ENCODE measurements around the gene TNS1. TPM values are rescaled to one million over a fixed set of nuclear protein-coding genes. Genes with fewer than 3 reads are reported as not detected.

TNS1 gene
- total RNA-seq, 1 donor from 2014 or later = 219 TPM

DNA sequence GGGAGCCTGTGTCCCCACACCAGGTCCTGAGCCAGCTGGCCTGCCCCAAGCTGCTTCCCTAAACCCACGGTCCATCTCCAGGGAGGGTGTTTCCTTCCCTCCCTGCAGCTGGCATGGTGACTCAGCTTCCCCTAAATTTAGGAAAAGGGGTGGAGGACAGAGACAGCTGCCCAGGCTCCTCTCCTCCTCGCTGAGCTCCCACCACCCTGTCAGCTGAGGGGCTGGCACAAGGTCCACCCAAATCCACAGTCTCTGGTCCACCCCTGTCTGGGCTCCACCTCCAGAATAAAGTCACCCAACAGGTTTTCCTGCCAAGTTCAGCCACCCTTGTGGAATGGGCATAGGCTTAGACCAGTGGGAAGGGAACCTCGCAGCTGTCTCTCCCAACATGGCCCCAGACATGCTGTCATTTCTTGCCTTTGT lies 156.5 kb downstream of the TNS1 start:
- Mint-ChIP-seq H3K36me3 (ENCODE audit: low read depth, unreplicated experiment) (peaks cover 22% of the 10 kb centered on the region), H3K4me1 (ENCODE audit: low read depth, unreplicated experiment) (peaks cover 25% of the 10 kb centered on the region), H3K4me3 (ENCODE audit: unreplicated experiment) (no peak overlapping the region), H3K27me3 (ENCODE audit: low read depth, unreplicated experiment) (no peaks in the 10 kb centered on the region), H3K9me3 (ENCODE audit: unreplicated experiment) (no peaks in the 10 kb centered on the region), H3K27ac (ENCODE audit: unreplicated experiment) (no peak overlapping the region)
- peaks cover 35% of the 10 kb centered on the region for H3K36me3 ChIP-seq (ENCODE audit: insufficient read depth, low read length)
- peaks cover 92% of the 10 kb centered on the region for H4K20me1 ChIP-seq (ENCODE audit: insufficient read depth, low read length)
- H3K9ac ChIP-seq (ENCODE audit: low read length) = no peak overlapping the region
- H3K9me3 ChIP-seq (ENCODE audit: insufficient read depth, low read depth, low read length) = no peaks in the 10 kb centered on the region
- no peak overlapping the region for H3K4me3 ChIP-seq (ENCODE audit: insufficient read depth, low read depth, low read length)
- H3K79me2 ChIP-seq (ENCODE audit: insufficient read depth, low read length) = peaks cover 73% of the 10 kb centered on the region
- H3K4me1 ChIP-seq (ENCODE audit: insufficient read depth, low read length) = peaks cover 23% of the 10 kb centered on the region
- no peak overlapping the region for H2AFZ ChIP-seq (ENCODE audit: low read depth, low read length)
- no peak overlapping the region for H3K27ac ChIP-seq (ENCODE audit: low read depth, low read length)
- TF ChIP-seq EZH2 (IDR thresholded peaks at IDR 0.05; ENCODE audit: insufficient read depth, low read length) = no peak
- TF ChIP-seq, protein P1, sequence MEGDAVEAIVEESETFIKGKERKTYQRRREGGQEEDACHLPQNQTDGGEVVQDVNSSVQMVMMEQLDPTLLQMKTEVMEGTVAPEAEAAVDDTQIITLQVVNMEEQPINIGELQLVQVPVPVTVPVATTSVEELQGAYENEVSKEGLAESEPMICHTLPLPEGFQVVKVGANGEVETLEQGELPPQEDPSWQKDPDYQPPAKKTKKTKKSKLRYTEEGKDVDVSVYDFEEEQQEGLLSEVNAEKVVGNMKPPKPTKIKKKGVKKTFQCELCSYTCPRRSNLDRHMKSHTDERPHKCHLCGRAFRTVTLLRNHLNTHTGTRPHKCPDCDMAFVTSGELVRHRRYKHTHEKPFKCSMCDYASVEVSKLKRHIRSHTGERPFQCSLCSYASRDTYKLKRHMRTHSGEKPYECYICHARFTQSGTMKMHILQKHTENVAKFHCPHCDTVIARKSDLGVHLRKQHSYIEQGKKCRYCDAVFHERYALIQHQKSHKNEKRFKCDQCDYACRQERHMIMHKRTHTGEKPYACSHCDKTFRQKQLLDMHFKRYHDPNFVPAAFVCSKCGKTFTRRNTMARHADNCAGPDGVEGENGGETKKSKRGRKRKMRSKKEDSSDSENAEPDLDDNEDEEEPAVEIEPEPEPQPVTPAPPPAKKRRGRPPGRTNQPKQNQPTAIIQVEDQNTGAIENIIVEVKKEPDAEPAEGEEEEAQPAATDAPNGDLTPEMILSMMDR (IDR thresholded peaks at IDR 0.05; ENCODE audit: insufficient read depth, low read depth, low read length) = no peak
- H3K27me3 ChIP-seq (ENCODE audit: insufficient read depth, low read length) = no peaks in the 10 kb centered on the region
- H3K4me2 ChIP-seq (ENCODE audit: low read length) = no peak overlapping the region
- DNase-seq (ENCODE audit: low read depth) (no peak), FAIRE-seq (no peak)

DNA sequence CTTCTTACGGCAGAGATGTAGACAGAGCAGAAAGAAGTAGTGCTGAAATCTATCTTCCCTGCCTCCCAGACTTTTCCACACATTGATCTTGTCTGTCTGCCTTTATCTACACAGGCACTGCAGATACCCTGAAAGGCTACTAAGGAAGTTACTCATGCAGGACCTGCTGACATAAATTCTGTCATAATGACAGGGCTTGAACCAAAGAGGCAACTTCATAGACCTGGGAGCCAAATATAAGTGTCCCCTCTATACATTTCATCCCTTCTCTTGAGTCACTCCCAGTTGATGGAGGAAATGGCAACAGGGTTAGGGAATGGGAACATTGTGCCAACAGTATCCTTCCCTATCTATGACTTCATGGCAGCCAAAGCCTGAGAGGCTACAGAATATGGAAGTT lies 157.5 kb downstream of the TNS1 start:
- H3K4me1 ChIP-seq (ENCODE audit: insufficient read depth, low read length) = peaks cover 13% of the 10 kb centered on the region
- H3K79me2 ChIP-seq (ENCODE audit: insufficient read depth, low read length) = peaks cover 74% of the 10 kb centered on the region
- Mint-ChIP-seq H3K36me3 (ENCODE audit: low read depth, unreplicated experiment) (peaks cover 23% of the 10 kb centered on the region), H3K4me1 (ENCODE audit: low read depth, unreplicated experiment) (peaks cover 14% of the 10 kb centered on the region), H3K9me3 (ENCODE audit: unreplicated experiment) (no peaks in the 10 kb centered on the region), H3K27me3 (ENCODE audit: low read depth, unreplicated experiment) (no peaks in the 10 kb centered on the region), H3K27ac (ENCODE audit: unreplicated experiment) (no peak overlapping the region), H3K4me3 (ENCODE audit: unreplicated experiment) (no peak overlapping the region)
- H3K4me2 ChIP-seq (ENCODE audit: low read length) = no peak overlapping the region
- no peak overlapping the region for H3K27ac ChIP-seq (ENCODE audit: low read depth, low read length)
- no peak overlapping the region for H3K9ac ChIP-seq (ENCODE audit: low read length)
- no peak overlapping the region for H3K4me3 ChIP-seq (ENCODE audit: insufficient read depth, low read depth, low read length)
- H3K36me3 ChIP-seq (ENCODE audit: insufficient read depth, low read length) = peaks cover 35% of the 10 kb centered on the region
- no peaks in the 10 kb centered on the region for H3K9me3 ChIP-seq (ENCODE audit: insufficient read depth, low read depth, low read length)
- no peak for DNase-seq (ENCODE audit: low read depth)
- no peak for FAIRE-seq
- H2AFZ ChIP-seq (ENCODE audit: low read depth, low read length) = no peak overlapping the region
- no peaks in the 10 kb centered on the region for H3K27me3 ChIP-seq (ENCODE audit: insufficient read depth, low read length)
- H4K20me1 ChIP-seq (ENCODE audit: insufficient read depth, low read length) = peaks cover 93% of the 10 kb centered on the region
- no peak for TF ChIP-seq EZH2 (IDR thresholded peaks at IDR 0.05; ENCODE audit: insufficient read depth, low read length)
- TF ChIP-seq, protein P1 (IDR thresholded peaks at IDR 0.05; ENCODE audit: insufficient read depth, low read depth, low read length) = no peak

DNA sequence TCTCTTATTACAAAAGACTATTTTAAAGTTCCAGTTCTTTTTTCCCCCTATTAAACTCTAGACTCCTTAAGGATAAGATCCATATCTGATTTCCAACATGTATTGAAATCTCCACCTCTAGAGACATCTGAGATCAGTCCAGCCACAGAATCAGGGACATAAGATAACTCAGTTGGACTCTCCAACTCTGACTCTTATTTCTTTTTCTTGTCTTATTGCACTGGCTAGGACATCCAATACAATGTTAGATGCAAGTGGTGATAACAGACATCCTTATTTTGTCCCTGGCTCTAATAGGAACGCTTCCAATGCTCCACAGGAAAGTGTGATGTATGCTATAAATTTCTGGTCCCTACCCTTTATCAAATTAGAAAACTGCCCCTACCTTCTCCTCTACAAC lies 158.1 kb downstream of the TNS1 start:
- no peaks in the 10 kb centered on the region for H3K9me3 Mint-ChIP-seq (ENCODE audit: unreplicated experiment)
- H3K27me3 Mint-ChIP-seq (ENCODE audit: low read depth, unreplicated experiment) = no peaks in the 10 kb centered on the region
- DNase-seq (ENCODE audit: low read depth) (no peak), FAIRE-seq (no peak)
- Histone ChIP-seq H3K36me3 (ENCODE audit: insufficient read depth, low read length) (peaks cover 35% of the 10 kb centered on the region), H3K4me1 (ENCODE audit: insufficient read depth, low read length) (peaks cover 7% of the 10 kb centered on the region), H3K9me3 (ENCODE audit: insufficient read depth, low read depth, low read length) (no peaks in the 10 kb centered on the region), H3K27me3 (ENCODE audit: insufficient read depth, low read length) (no peaks in the 10 kb centered on the region), H3K9ac (ENCODE audit: low read length) (no peak overlapping the region), H3K79me2 (ENCODE audit: insufficient read depth, low read length) (peaks cover 76% of the 10 kb centered on the region), H3K4me2 (ENCODE audit: low read length) (no peak overlapping the region), H3K4me3 (ENCODE audit: insufficient read depth, low read depth, low read length) (no peak overlapping the region), H3K27ac (ENCODE audit: low read depth, low read length) (no peak overlapping the region), H2AFZ (ENCODE audit: low read depth, low read length) (no peak overlapping the region), H4K20me1 (ENCODE audit: insufficient read depth, low read length) (peaks cover 93% of the 10 kb centered on the region)
- no peak overlapping the region for H3K27ac Mint-ChIP-seq (ENCODE audit: unreplicated experiment)
- TF ChIP-seq, protein P1 (IDR thresholded peaks at IDR 0.05; ENCODE audit: insufficient read depth, low read depth, low read length) = no peak
- TF ChIP-seq EZH2 (IDR thresholded peaks at IDR 0.05; ENCODE audit: insufficient read depth, low read length) = no peak
- peaks cover 8% of the 10 kb centered on the region for H3K4me1 Mint-ChIP-seq (ENCODE audit: low read depth, unreplicated experiment)
- H3K36me3 Mint-ChIP-seq (ENCODE audit: low read depth, unreplicated experiment) = peaks cover 27% of the 10 kb centered on the region
- H3K4me3 Mint-ChIP-seq (ENCODE audit: unreplicated experiment) = no peak overlapping the region
